Measurements from ENCODE around the gene GRIN3B. TPM values are rescaled to one million over a fixed set of nuclear protein-coding genes. Genes with fewer than 3 reads are reported as not detected.
"Not testable (repeated sequence)": the region's sequence is repeated elsewhere in the genome, so short reads cannot be mapped to it uniquely, and the experiment has no call there.

GRIN3B gene
- total and polyA plus RNA-seq, 9 donors = 0.11 to 0.58 (median 0.30) TPM; not detected in 1

DNA sequence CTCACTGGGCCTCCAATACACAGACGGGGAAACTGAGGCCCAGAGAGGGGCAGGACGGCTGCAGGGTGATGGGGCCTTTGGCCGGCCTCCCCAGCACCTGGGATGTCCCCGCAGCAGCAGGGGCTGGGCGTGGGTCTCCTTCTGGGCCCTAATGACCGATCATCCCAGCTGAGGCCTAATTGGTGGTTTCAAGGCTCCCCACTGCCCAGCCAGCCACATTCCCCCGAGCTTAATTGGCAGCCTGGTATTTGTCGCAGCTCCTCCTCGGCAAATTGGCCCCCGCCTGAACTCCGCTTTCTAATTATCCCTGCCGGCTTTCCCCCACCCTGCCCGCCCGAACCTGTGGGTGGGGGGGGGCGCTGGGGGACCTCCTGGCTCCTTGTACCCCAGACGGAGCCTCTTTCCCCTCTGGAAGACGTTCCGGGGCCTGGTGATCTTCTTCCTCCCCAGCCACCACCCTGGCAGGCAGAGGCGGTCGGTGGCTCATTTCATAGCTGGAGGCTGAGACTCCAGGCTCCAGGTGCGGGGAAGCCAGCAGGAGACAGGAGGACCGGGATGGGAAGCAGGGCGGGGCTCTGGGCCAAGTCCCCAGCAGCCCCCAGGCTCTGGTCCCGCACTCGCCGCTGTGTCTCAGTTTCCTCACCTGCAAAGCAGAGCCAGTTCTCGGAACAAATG, 43.3 kb upstream of the GRIN3B start:
- WGBS (ENCODE audit: insufficient coverage) = 38% methylated on average over 9 of the region's 27 CpGs
- peaks cover 50% of the 10 kb centered on the region for H3K27me3 ChIP-seq (ENCODE audit: control insufficient read depth, insufficient read depth, low read length)
- H3K4me3 ChIP-seq (ENCODE audit: low read length) = no peak overlapping the region
- peaks cover 33% of the 10 kb centered on the region for H3K4me1 ChIP-seq (ENCODE audit: control insufficient read depth, insufficient read depth, low read length)
- H3K9me3 ChIP-seq (replicated peaks; ENCODE audit: control insufficient read depth, low read depth, low read length) = no peaks in the 10 kb centered on the region
- H3K27ac ChIP-seq (ENCODE audit: low read length) = no peak overlapping the region
- no peak for DNase-seq
- peaks cover 5% of the 10 kb centered on the region for H3K36me3 ChIP-seq (ENCODE audit: control insufficient read depth, insufficient read depth, low read length)

DNA sequence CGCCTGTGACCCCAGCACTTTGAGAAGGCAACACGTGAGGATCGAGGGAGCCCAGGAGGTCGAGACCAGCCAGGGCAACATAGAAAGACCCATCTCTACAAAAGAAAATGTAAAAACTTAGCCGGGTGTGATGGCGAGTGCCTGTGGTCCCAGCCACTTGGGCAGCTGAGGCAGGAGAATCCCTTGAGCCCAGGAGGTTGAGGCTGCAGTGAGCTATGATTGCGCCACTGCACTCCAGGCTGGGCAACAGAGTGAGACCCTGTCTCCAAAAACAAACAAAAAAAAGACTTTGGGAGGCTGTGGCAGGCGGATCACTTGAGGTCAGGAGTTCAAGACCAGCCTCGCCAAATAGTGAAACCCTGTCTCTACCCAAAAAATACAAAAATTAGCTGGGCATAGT, 42.6 kb upstream of the GRIN3B start:
- not testable (repeated sequence) for DNase-seq; H3K27ac ChIP-seq (ENCODE audit: low read length); H3K36me3 ChIP-seq (ENCODE audit: control insufficient read depth, insufficient read depth, low read length); H3K4me3 ChIP-seq (ENCODE audit: low read length); H3K9me3 ChIP-seq (replicated peaks; ENCODE audit: control insufficient read depth, low read depth, low read length)
- Histone ChIP-seq H3K27me3 (ENCODE audit: control insufficient read depth, insufficient read depth, low read length) (peaks cover 47% of the 10 kb centered on the region), H3K4me1 (ENCODE audit: control insufficient read depth, insufficient read depth, low read length) (peaks cover 27% of the 10 kb centered on the region)
- 74% methylated on average over 3 of the region's 9 CpGs for WGBS (ENCODE audit: insufficient coverage)

DNA sequence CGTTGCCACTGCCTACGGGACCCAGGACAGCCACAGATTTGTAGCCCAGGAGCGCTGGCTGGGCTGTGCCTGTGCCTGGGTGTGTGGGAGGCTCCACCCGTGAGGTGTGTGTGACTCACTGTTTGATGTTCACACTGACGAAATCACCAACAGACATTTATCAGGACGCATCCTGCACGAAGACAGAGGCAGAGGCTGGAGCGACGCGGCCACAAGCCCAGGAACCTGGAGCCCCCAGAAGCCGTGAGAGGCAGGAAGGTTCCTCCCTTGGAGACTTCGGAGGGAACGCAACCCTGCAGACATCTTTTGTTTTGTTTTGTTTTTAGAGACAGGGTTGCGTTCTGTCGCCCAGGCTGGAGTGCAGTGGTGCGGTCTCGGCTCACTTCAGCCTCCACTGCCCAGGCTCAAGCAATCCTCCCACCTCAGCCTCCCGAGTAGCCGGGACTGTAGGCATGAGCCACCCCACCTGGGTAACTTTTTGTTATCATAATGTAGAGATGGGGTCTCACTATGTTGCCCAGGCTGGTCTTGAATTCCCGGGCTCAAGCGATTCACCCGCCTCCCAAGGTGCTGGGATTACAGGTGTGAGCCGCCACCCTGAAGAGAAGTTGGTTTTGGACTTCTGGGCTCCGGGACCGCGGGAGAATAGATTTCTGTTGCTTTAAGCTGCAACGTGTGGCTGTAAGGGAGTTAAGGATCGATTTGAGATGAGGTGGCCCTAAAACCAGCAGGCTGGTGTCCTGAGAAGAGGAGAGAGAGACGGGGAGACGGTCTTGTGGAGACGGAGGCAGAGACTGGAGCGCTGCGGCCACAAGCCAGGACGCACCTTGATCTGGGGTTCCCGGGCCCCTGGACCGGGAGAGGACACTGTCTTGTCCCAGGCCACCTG, 41.0 kb upstream of the GRIN3B start:
- DNase-seq = no peak
- no peaks in the 10 kb centered on the region for H3K9me3 ChIP-seq (replicated peaks; ENCODE audit: control insufficient read depth, low read depth, low read length)
- no peak overlapping the region for H3K27ac ChIP-seq (ENCODE audit: low read length)
- no peak overlapping the region for H3K4me3 ChIP-seq (ENCODE audit: low read length)
- H3K27me3 ChIP-seq (ENCODE audit: control insufficient read depth, insufficient read depth, low read length) = peaks cover 32% of the 10 kb centered on the region
- peaks cover 18% of the 10 kb centered on the region for H3K4me1 ChIP-seq (ENCODE audit: control insufficient read depth, insufficient read depth, low read length)
- H3K36me3 ChIP-seq (ENCODE audit: control insufficient read depth, insufficient read depth, low read length) = peaks cover 6% of the 10 kb centered on the region
- WGBS (ENCODE audit: insufficient coverage) = 85% methylated on average over 28 of the region's 36 CpGs

GRCh38 chr19:960020-960419, 40.2 kb upstream of the GRIN3B start:
- Histone ChIP-seq H3K9me3 (replicated peaks; ENCODE audit: control insufficient read depth, low read depth, low read length) (no peaks in the 10 kb centered on the region), H3K36me3 (ENCODE audit: control insufficient read depth, insufficient read depth, low read length) (peaks cover 14% of the 10 kb centered on the region), H3K27ac (ENCODE audit: low read length) (no peak overlapping the region), H3K4me3 (ENCODE audit: low read length) (no peak overlapping the region), H3K4me1 (ENCODE audit: control insufficient read depth, insufficient read depth, low read length) (peaks cover 18% of the 10 kb centered on the region), H3K27me3 (ENCODE audit: control insufficient read depth, insufficient read depth, low read length) (peaks cover 25% of the 10 kb centered on the region)
- 82% methylated on average over 7 of the region's 12 CpGs for WGBS (ENCODE audit: insufficient coverage)
- DNase-seq = no peak

DNA sequence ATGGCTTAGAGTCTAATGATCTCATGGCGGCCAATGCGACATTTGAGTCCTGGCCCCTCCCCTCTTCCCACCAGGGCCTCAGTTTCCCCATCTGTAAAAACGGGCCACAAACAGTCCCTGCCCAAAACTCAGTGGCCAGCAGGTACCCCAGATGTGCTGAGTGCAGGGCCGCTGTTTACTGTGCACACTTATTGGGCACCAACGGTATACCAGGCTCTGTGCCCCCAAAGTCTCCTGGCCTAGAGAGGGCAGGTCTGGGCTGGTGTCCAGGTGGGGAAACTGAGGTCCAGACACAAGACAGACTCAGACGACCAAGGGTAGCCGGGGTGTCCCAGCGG, 39.6 kb upstream of the GRIN3B start:
- Histone ChIP-seq H3K4me3 (ENCODE audit: low read length) (no peak overlapping the region), H3K4me1 (ENCODE audit: control insufficient read depth, insufficient read depth, low read length) (peaks cover 18% of the 10 kb centered on the region), H3K9me3 (replicated peaks; ENCODE audit: control insufficient read depth, low read depth, low read length) (no peaks in the 10 kb centered on the region), H3K27ac (ENCODE audit: low read length) (no peak overlapping the region), H3K27me3 (ENCODE audit: control insufficient read depth, insufficient read depth, low read length) (peaks cover 19% of the 10 kb centered on the region), H3K36me3 (ENCODE audit: control insufficient read depth, insufficient read depth, low read length) (peaks cover 18% of the 10 kb centered on the region)
- WGBS (ENCODE audit: insufficient coverage) = 64% methylated on average over 8 of the region's 8 CpGs
- DNase-seq = no peak

DNA sequence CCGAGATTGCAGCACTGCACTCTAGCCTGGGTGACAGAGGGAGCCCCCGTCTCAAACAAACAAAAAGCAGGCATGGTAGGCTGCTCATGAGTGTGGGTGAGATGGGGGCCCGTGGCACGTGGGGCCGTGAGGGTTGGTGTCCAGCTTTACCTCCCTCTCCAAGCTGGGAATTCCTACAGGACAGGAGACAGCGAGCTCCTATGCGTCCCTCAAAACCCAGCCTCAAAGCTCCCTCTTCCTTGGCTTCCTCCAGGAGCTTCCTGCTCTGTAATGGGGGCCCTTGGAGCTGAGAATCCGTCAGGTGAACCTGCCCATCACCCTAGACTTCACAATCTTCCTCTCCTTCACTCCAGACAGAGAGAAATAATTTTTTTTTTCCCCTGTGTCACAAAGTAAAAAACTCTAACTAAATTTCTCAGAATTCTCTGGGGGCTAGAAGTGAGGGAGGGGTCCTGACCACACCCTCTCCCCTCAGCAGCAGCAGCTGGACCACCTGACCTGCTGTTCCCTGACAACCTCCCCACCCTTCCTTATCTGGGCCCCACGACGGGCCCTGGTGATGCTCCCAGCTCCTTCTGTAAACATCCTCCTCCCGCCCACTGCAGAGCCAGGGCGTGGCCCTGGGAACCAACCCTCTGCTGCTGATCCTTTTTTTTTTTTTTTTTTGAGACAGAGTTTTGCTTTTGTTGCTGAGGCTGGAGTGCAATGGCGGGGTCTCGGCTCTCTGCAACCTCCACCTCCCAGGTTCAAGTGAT, 38.2 kb upstream of the GRIN3B start:
- Histone ChIP-seq H3K36me3 (ENCODE audit: control insufficient read depth, insufficient read depth, low read length) (peaks cover 23% of the 10 kb centered on the region), H3K27me3 (ENCODE audit: control insufficient read depth, insufficient read depth, low read length) (peaks cover 5% of the 10 kb centered on the region), H3K4me3 (ENCODE audit: low read length) (no peak overlapping the region), H3K27ac (ENCODE audit: low read length) (no peak overlapping the region), H3K4me1 (ENCODE audit: control insufficient read depth, insufficient read depth, low read length) (peaks cover 7% of the 10 kb centered on the region), H3K9me3 (replicated peaks; ENCODE audit: control insufficient read depth, low read depth, low read length) (peaks cover 4% of the 10 kb centered on the region)
- DNase-seq = no peak
- 92% methylated on average over 8 of the region's 14 CpGs for WGBS (ENCODE audit: insufficient coverage)

DNA sequence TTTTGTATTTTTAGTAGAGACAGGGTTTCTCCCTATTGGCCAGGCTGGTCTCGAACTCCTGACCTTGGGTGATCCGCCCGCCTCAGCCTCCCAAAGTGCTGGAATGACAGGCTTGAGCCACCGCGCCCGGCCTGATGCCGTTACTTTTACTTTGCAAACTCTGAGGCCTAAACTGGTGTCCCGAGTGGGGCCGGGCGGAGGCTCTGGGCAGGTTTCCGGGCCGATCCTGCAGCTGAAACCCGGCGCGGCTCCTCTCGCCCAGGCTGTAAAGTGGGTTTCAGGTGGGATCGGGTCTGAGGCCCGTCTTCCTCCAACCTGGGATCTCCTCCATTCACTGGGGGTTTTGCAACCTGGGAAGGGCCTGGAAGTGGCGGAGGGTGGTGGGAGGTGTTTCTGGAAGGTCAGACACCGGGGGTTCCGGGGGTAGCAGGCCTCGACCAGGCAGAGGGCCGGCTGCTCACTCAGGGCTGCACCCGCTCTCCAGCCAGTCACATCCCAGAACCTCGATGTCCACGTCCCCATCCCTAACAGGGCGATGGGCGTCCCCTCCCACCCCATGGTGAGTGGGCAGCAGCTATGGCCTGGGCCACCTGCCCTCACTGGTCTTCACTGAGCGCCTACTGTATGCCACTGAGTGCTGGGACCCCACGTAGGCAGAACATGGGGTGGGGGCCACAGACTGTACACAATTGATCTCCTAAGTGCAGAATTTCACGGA, 37.4 kb upstream of the GRIN3B start:
- H3K36me3 ChIP-seq (ENCODE audit: control insufficient read depth, insufficient read depth, low read length) = peaks cover 28% of the 10 kb centered on the region
- 83% methylated on average over 16 of the region's 31 CpGs for WGBS (ENCODE audit: insufficient coverage)

GRCh38 chr19:963486-963951, 36.7 kb upstream of the GRIN3B start:
- no peak overlapping the region for H3K27ac ChIP-seq (ENCODE audit: low read length)
- H3K36me3 ChIP-seq (ENCODE audit: control insufficient read depth, insufficient read depth, low read length) = peaks cover 32% of the 10 kb centered on the region
- H3K4me1 ChIP-seq (ENCODE audit: control insufficient read depth, insufficient read depth, low read length) = peaks cover 4% of the 10 kb centered on the region
- H3K4me3 ChIP-seq (ENCODE audit: low read length) = no peak overlapping the region
- peaks cover 3% of the 10 kb centered on the region for H3K27me3 ChIP-seq (ENCODE audit: control insufficient read depth, insufficient read depth, low read length)
- WGBS (ENCODE audit: insufficient coverage) = 69% methylated on average over 11 of the region's 11 CpGs
- DNase-seq = no peak
- peaks cover 4% of the 10 kb centered on the region for H3K9me3 ChIP-seq (replicated peaks; ENCODE audit: control insufficient read depth, low read depth, low read length)

More for the DNA sequence above, 37.4 kb upstream of the GRIN3B start:
- Histone ChIP-seq H3K4me1 (ENCODE audit: control insufficient read depth, insufficient read depth, low read length) (peaks cover 4% of the 10 kb centered on the region), H3K27me3 (ENCODE audit: control insufficient read depth, insufficient read depth, low read length) (peaks cover 3% of the 10 kb centered on the region), H3K9me3 (replicated peaks; ENCODE audit: control insufficient read depth, low read depth, low read length) (peaks cover 4% of the 10 kb centered on the region), H3K27ac (ENCODE audit: low read length) (no peak overlapping the region), H3K4me3 (ENCODE audit: low read length) (no peak overlapping the region)
- no peak for DNase-seq

GRCh38 chr19:964116-964520, 36.1 kb upstream of the GRIN3B start:
- Histone ChIP-seq H3K4me1 (ENCODE audit: control insufficient read depth, insufficient read depth, low read length) (peaks cover 4% of the 10 kb centered on the region), H3K27ac (ENCODE audit: low read length) (no peak overlapping the region), H3K36me3 (ENCODE audit: control insufficient read depth, insufficient read depth, low read length) (peaks cover 35% of the 10 kb centered on the region), H3K4me3 (ENCODE audit: low read length) (no peak overlapping the region), H3K9me3 (replicated peaks; ENCODE audit: control insufficient read depth, low read depth, low read length) (peaks cover 4% of the 10 kb centered on the region), H3K27me3 (ENCODE audit: control insufficient read depth, insufficient read depth, low read length) (peaks cover 3% of the 10 kb centered on the region)
- DNase-seq = no peak
- WGBS (ENCODE audit: insufficient coverage) = 88% methylated on average over 16 of the region's 16 CpGs

Measured in muscle of leg (tissue), 11 donors.